HepG2 (cell line): Measurements from ENCODE around the gene HTR1E. TPM values are rescaled to one million over a fixed set of nuclear protein-coding genes. Genes with fewer than 3 reads are reported as not detected.

Source experiments
- ATAC-seq: fragments of 200-7000 bp; cut with Tn5 transposase; 3 replicates; pipeline ENCODE4 v1.9.1; 2020; ENCODE audit warnings: mild to moderate bottlenecking, moderate library complexity
- BruUV-seq: library from RNA; stranded (reverse); fragments of 400-500 nt; replicated peaks from 2 replicates; lab custom pipeline; 2021; lab: Mats Ljungman, UMichigan
- CTCF ChIA-PET: fragments of 300-600 bp; formaldehyde crosslinking; extraction: SDS; loops from one replicate; lab custom pipeline; 2021; ENCODE audit warnings: low total read pairs, inconsistent platforms, low intra/inter-chr PET ratio; lab: Yijun Ruan, JAX
- POLR2A ChIA-PET: fragments of 350-600 bp; sonication (Branson Sonifier 250); formaldehyde crosslinking; loops from one replicate; lab custom pipeline; 2020; ENCODE audit warnings: antibody characterized with exemption, inconsistent platforms; lab: Yijun Ruan, JAX
- DNase-seq: peaks from one replicate; pipeline ENCODE4 v3.0.0-alpha.2; 2015; ENCODE audit warnings: low spot score
- FAIRE-seq: peaks from 3 replicates; lab custom pipeline; 2011; peaks lifted over from hg19 to GRCh38; lab: Jason Lieb, UNC
- H2AFZ ChIP-seq: one replicate; pipeline ENCODE4 v1.6.1; 2011; ENCODE audit warnings: low read length, inconsistent platforms
- H3K27ac ChIP-seq: fragments of 300-600 bp; 3 replicates; pipeline ENCODE4 v1.8.0; 2011; ENCODE audit warnings: mixed run types, mild to moderate bottlenecking, mixed read lengths, low read length, inconsistent platforms; ENCODE audit not compliant: insufficient read depth; ENCODE audit errors: extremely low read length
- H3K27me3 ChIP-seq, 2 experiments: fragments of 200-600 bp in 1 of 2; 2 replicates in 1 of 2; 3 replicates in 1 of 2; pipeline versions ENCODE4 v1.6.0 to v1.8.0; 2011; ENCODE audit warnings: low read length in 2 of 2, mild to moderate bottlenecking in 2 of 2, moderate library complexity in 2 of 2, inconsistent platforms in 1 of 2; ENCODE audit not compliant: insufficient read depth in 2 of 2, control insufficient read depth in 1 of 2
- H3K36me3 ChIP-seq, 2 experiments: fragments of 200-600 bp in 1 of 2; replicated peaks in 1 of 2; 2 replicates in 1 of 2; 3 replicates in 1 of 2; pipeline versions ENCODE4 v1.5.1 to v1.8.0; 2011; ENCODE audit warnings: low read length in 2 of 2, inconsistent platforms in 1 of 2; ENCODE audit not compliant: insufficient read depth in 2 of 2, control insufficient read depth in 1 of 2
- H3K4me1 ChIP-seq: 2 replicates; pipeline ENCODE4 v1.5.1; 2012; ENCODE audit warnings: low read length, inconsistent platforms; ENCODE audit not compliant: insufficient read depth
- H3K4me2 ChIP-seq: 2 replicates; pipeline ENCODE4 v1.6.0; 2011; ENCODE audit warnings: low read depth, low read length, inconsistent platforms
- H3K4me3 ChIP-seq, 3 experiments: fragments of 200-600 bp in 1 of 3; sonication (generic), shearing (Covaris generic) in 1 of 3; replicated peaks in 1 of 3; 2 replicates each; pipeline ENCODE4 v1.5.1; 2011 to 2016; ENCODE audit warnings: low read length in 3 of 3, inconsistent platforms in 2 of 3, low read depth in 2 of 3, mild to moderate bottlenecking in 2 of 3, control low read depth in 1 of 3, mixed read lengths in 1 of 3; ENCODE audit not compliant: insufficient read depth in 1 of 3
- H3K79me2 ChIP-seq: one replicate; pipeline ENCODE4 v1.6.1; 2011; ENCODE audit warnings: low read length, inconsistent platforms; ENCODE audit not compliant: insufficient read depth
- H3K9ac ChIP-seq: 2 replicates; pipeline ENCODE4 v1.6.0; 2011; ENCODE audit warnings: mild to moderate bottlenecking, low read depth, low read length, inconsistent platforms; ENCODE audit not compliant: insufficient read depth
- H3K9me3 ChIP-seq: 2 replicates; pipeline ENCODE4 v1.5.1; 2012; ENCODE audit warnings: mild to moderate bottlenecking, low read length
- H4K20me1 ChIP-seq: 2 replicates; pipeline ENCODE4 v1.6.0; 2011; ENCODE audit warnings: inconsistent platforms, mild to moderate bottlenecking, low read length, moderate library complexity; ENCODE audit not compliant: insufficient read depth
- ATF7 ChIP-seq, 2 experiments: fragments of 450-650 bp in 1 of 2; sonication (generic) in 1 of 2; formaldehyde crosslinking in 1 of 2; IDR thresholded peaks; 2 replicates each; pipeline versions ENCODE4 v1.4.0 to v1.6.1; 2016 to 2020; ENCODE audit warnings: antibody characterized with exemption in 1 of 2, mild to moderate bottlenecking in 1 of 2, missing genetic modification reagents in 1 of 2
- HOXA3 ChIP-seq: sonication (generic); formaldehyde crosslinking; IDR thresholded peaks from 2 replicates; pipeline ENCODE4 v1.5.0; 2020; ENCODE audit warnings: missing genetic modification reagents
- NFE2L2 ChIP-seq: fragments of 150-350 bp; IDR thresholded peaks from 2 replicates; pipeline ENCODE4 v1.6.1; 2014; ENCODE audit warnings: low read length
- NR3C1 ChIP-seq: sonication (generic); formaldehyde crosslinking; IDR thresholded peaks from 2 replicates; pipeline ENCODE4 v1.4.0; 2020; ENCODE audit warnings: missing genetic modification reagents
- RORA ChIP-seq: sonication (generic); formaldehyde crosslinking; IDR thresholded peaks from 2 replicates; pipeline ENCODE4 v1.5.0; 2020; ENCODE audit warnings: mild to moderate bottlenecking, missing genetic modification reagents, moderate library complexity
- SP4 ChIP-seq: sonication (generic); formaldehyde crosslinking; IDR thresholded peaks from 2 replicates; pipeline ENCODE4 v1.8.1; 2023; ENCODE audit warnings: mild to moderate bottlenecking, missing genetic modification reagents
- ZFP1 ChIP-seq: IDR thresholded peaks from 2 replicates; pipeline ENCODE4 v1.6.1; 2016
- ZNF530 ChIP-seq: sonication (generic); formaldehyde crosslinking; IDR thresholded peaks from 2 replicates; pipeline ENCODE4 v1.5.0; 2020; ENCODE audit warnings: low read depth, mild to moderate bottlenecking, missing genetic modification reagents
- ZNF567 ChIP-seq: sonication (generic); formaldehyde crosslinking; IDR thresholded peaks from 2 replicates; pipeline ENCODE4 v1.8.1; 2023; ENCODE audit warnings: mild to moderate bottlenecking, missing genetic modification reagents, borderline replicate concordance
- ZNF746 ChIP-seq: sonication (generic); formaldehyde crosslinking; IDR thresholded peaks from 2 replicates; pipeline ENCODE4 v1.8.0; 2022; ENCODE audit warnings: mild to moderate bottlenecking, missing genetic modification reagents
- WGBS: methylation state at CpG from one replicate; pipeline ENCODE4 v1.1.6; 2017; ENCODE audit warnings: low lambda C conversion rate; 5-methylcytosine and 5-hydroxymethylcytosine counted together
- in situ Hi-C: cut with HindIII; loops from 2 replicates; pipeline ENCODE4 v1.10.0; 2017; ENCODE audit warnings: low pct_unique_long_range_greater_than_20kb; ENCODE audit not compliant: extremely low pct_ligation_motif_present
- intact Hi-C: fragments of 100-400 bp; cut with micrococcal nuclease; formaldehyde crosslinking; loops from one replicate; pipeline ENCODE4 v1.10.0; 2022; ENCODE audit not compliant: unreplicated experiment
- polyA plus RNA-seq, 8 experiments: library from polyadenylated mRNA; depleted of rRNA in 3 of 8; stranded (reverse) in 7 of 8; unstranded in 1 of 8; fragments of >200 nt; fragmentation: Illumina TruSeq in 4 of 8; extraction: Trizol in 4 of 8; gene quantifications; 2 replicates each; pipeline versions ENCODE4 v1.2.1 to v1.2.3, GENCODE V29; 2011 to 2016; ENCODE audit warnings: low read depth in 4 of 8, missing spikeins in 1 of 8, mixed read lengths in 1 of 8; ENCODE audit not compliant: insufficient read depth in 1 of 8
- total RNA-seq, 5 experiments: library from RNA; depleted of rRNA; stranded (reverse); fragments of >200 nt; fragmentation: Illumina TruSeq; extraction: Trizol; gene quantifications; 2 replicates each; pipeline ENCODE4 v1.2.3, GENCODE V29; 2016; ENCODE audit warnings: low read depth in 1 of 5
- TF ChIP-seq, protein P1 (sequence below): sonication (generic); formaldehyde crosslinking; conservative IDR thresholded peaks from 2 replicates; pipeline ENCODE4 v1.8.1; 2023; ENCODE audit warnings: missing genetic modification reagents
- TF ChIP-seq, protein P2 (sequence below): sonication (generic); formaldehyde crosslinking; IDR thresholded peaks from 2 replicates; pipeline ENCODE4 v1.4.0; 2020; ENCODE audit warnings: mild to moderate bottlenecking, missing genetic modification reagents
- TF ChIP-seq, protein P3 (sequence below): IDR thresholded peaks from 2 replicates; pipeline ENCODE4 v1.6.1; 2016; ENCODE audit warnings: low read depth, missing genetic modification reagents, missing compliant biosample characterization
- TF ChIP-seq, protein P4 (sequence below): sonication (generic); formaldehyde crosslinking; IDR thresholded peaks from 2 replicates; pipeline ENCODE4 v1.8.0; 2022; ENCODE audit warnings: low read depth, missing genetic modification reagents
- TF ChIP-seq, protein P5 (sequence below): sonication (generic); formaldehyde crosslinking; IDR thresholded peaks from 2 replicates; pipeline ENCODE4 v1.4.0; 2020; ENCODE audit warnings: missing genetic modification reagents

The HTR1E gene
- total and polyA plus RNA-seq, 2 of the 13 experiments (the other 11 are each of a cell fraction or from before 2014, with no cell fraction given): not detected

DNA sequence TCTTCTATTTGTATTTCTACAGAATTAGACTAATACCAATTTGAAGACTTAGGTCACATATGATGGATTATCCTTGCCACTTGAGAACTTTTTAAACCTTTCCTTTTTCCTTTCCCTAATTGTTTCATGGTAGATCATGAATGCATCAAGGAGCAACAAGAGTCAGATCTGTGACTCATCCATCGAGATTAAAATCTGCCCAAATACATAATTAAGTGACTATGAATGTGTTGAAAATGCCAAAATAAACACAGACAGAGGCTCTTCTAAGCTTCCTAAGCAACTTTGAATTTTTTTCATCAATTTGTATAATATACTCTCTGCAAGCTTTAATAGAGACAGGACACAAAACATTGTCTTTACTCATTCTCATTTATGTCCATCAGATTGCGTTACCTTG is 23.5 kb upstream of the HTR1E start:
- CTCF ChIA-PET: no interaction called here
- ATAC-seq (no peak), FAIRE-seq (no peak), DNase-seq (no peak)
- Histone ChIP-seq H3K9me3 (no peaks in the 10 kb centered on the region), H3K9ac (no peak overlapping the region), H3K79me2 (no peaks in the 10 kb centered on the region), H4K20me1 (no peaks in the 10 kb centered on the region), H2AFZ (no peak overlapping the region), H3K27me3 (no peaks in the 10 kb centered on the region), H3K4me1 (no peaks in the 10 kb centered on the region), H3K4me3 (no peak overlapping the region), H3K4me2 (no peak overlapping the region), H3K36me3 (no peaks in the 10 kb centered on the region), H3K27ac (no peak overlapping the region)
- intact Hi-C loops: no loop called here
- BruUV-seq: no TSS peak
- 17% methylated on average over 2 of the region's 2 CpGs for WGBS
- in situ Hi-C loops: no loop called here
- POLR2A ChIA-PET: no interaction called here
- TF ChIP-seq, protein P1, sequence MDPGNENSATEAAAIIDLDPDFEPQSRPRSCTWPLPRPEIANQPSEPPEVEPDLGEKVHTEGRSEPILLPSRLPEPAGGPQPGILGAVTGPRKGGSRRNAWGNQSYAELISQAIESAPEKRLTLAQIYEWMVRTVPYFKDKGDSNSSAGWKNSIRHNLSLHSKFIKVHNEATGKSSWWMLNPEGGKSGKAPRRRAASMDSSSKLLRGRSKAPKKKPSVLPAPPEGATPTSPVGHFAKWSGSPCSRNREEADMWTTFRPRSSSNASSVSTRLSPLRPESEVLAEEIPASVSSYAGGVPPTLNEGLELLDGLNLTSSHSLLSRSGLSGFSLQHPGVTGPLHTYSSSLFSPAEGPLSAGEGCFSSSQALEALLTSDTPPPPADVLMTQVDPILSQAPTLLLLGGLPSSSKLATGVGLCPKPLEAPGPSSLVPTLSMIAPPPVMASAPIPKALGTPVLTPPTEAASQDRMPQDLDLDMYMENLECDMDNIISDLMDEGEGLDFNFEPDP (CRISPR knock-in tag): no peak
- no peak for TF ChIP-seq ZNF567
- no peak for TF ChIP-seq ATF7 (IDR thresholded peaks at IDR 0.05)
- no peak for TF ChIP-seq ATF7 (CRISPR knock-in tag; IDR thresholded peaks at IDR 0.05)
- TF ChIP-seq, protein P2, sequence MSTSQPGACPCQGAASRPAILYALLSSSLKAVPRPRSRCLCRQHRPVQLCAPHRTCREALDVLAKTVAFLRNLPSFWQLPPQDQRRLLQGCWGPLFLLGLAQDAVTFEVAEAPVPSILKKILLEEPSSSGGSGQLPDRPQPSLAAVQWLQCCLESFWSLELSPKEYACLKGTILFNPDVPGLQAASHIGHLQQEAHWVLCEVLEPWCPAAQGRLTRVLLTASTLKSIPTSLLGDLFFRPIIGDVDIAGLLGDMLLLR (CRISPR knock-in tag): no peak
- TF ChIP-seq HOXA3: no peak
- no peak for TF ChIP-seq ZNF746 (CRISPR knock-in tag)
- no peak for TF ChIP-seq RORA (CRISPR knock-in tag)
- TF ChIP-seq SP4: no peak
- TF ChIP-seq, protein P3, sequence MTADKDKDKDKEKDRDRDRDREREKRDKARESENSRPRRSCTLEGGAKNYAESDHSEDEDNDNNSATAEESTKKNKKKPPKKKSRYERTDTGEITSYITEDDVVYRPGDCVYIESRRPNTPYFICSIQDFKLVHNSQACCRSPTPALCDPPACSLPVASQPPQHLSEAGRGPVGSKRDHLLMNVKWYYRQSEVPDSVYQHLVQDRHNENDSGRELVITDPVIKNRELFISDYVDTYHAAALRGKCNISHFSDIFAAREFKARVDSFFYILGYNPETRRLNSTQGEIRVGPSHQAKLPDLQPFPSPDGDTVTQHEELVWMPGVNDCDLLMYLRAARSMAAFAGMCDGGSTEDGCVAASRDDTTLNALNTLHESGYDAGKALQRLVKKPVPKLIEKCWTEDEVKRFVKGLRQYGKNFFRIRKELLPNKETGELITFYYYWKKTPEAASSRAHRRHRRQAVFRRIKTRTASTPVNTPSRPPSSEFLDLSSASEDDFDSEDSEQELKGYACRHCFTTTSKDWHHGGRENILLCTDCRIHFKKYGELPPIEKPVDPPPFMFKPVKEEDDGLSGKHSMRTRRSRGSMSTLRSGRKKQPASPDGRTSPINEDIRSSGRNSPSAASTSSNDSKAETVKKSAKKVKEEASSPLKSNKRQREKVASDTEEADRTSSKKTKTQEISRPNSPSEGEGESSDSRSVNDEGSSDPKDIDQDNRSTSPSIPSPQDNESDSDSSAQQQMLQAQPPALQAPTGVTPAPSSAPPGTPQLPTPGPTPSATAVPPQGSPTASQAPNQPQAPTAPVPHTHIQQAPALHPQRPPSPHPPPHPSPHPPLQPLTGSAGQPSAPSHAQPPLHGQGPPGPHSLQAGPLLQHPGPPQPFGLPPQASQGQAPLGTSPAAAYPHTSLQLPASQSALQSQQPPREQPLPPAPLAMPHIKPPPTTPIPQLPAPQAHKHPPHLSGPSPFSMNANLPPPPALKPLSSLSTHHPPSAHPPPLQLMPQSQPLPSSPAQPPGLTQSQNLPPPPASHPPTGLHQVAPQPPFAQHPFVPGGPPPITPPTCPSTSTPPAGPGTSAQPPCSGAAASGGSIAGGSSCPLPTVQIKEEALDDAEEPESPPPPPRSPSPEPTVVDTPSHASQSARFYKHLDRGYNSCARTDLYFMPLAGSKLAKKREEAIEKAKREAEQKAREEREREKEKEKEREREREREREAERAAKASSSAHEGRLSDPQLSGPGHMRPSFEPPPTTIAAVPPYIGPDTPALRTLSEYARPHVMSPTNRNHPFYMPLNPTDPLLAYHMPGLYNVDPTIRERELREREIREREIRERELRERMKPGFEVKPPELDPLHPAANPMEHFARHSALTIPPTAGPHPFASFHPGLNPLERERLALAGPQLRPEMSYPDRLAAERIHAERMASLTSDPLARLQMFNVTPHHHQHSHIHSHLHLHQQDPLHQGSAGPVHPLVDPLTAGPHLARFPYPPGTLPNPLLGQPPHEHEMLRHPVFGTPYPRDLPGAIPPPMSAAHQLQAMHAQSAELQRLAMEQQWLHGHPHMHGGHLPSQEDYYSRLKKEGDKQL (CRISPR knock-in tag): no peak
- TF ChIP-seq ZNF530 (CRISPR knock-in tag): no peak
- TF ChIP-seq NFE2L2: no peak
- no peak for TF ChIP-seq NR3C1 (CRISPR knock-in tag)
- TF ChIP-seq, protein P4, sequence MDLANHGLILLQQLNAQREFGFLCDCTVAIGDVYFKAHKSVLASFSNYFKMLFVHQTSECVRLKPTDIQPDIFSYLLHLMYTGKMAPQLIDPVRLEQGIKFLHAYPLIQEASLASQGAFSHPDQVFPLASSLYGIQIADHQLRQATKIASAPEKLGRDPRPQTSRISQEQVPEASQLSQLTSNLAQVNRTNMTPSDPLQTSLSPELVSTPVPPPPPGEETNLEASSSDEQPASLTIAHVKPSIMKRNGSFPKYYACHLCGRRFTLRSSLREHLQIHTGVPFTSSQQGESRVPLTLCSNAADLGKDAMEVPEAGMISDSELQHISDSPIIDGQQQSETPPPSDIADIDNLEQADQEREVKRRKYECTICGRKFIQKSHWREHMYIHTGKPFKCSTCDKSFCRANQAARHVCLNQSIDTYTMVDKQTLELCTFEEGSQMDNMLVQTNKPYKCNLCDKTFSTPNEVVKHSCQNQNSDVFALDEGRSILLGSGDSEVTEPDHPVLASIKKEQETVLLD (CRISPR knock-in tag): no peak
- TF ChIP-seq, protein P5, sequence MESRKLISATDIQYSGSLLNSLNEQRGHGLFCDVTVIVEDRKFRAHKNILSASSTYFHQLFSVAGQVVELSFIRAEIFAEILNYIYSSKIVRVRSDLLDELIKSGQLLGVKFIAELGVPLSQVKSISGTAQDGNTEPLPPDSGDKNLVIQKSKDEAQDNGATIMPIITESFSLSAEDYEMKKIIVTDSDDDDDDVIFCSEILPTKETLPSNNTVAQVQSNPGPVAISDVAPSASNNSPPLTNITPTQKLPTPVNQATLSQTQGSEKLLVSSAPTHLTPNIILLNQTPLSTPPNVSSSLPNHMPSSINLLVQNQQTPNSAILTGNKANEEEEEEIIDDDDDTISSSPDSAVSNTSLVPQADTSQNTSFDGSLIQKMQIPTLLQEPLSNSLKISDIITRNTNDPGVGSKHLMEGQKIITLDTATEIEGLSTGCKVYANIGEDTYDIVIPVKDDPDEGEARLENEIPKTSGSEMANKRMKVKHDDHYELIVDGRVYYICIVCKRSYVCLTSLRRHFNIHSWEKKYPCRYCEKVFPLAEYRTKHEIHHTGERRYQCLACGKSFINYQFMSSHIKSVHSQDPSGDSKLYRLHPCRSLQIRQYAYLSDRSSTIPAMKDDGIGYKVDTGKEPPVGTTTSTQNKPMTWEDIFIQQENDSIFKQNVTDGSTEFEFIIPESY (CRISPR knock-in tag): no peak
- TF ChIP-seq ZFP1 (CRISPR knock-in tag): no peak
